HEK293 (cell line): ENCODE measurements around the gene KCNC2.

Experiments
- CTCF ChIA-PET: fragments of 350-600 bp; formaldehyde crosslinking; extraction: SDS; loops from one replicate; lab custom pipeline; 2021; ENCODE audit warnings: antibody characterized with exemption; lab: Yijun Ruan, JAX
- POLR2A ChIA-PET: fragments of 300-600 bp; formaldehyde crosslinking; extraction: SDS; loops from one replicate; lab custom pipeline; 2020; ENCODE audit warnings: antibody characterized with exemption, inconsistent platforms; lab: Yijun Ruan, JAX
- H3K27ac ChIP-seq: fragments of 200-500 bp; sonication (Bioruptor generic); 2 replicates; pipeline ENCODE4 v1.5.1; 2014; ENCODE audit warnings: low read depth, low read length, control low read depth, inconsistent platforms; ENCODE audit errors: extremely low read depth
- H3K36me3 ChIP-seq, 2 experiments: fragments of 200-500 bp in 1 of 2; sonication (Bioruptor generic) in 1 of 2; 1 replicate in 1 of 2; 2 replicates in 1 of 2; pipeline ENCODE4 v1.5.1; 2014 to 2017; ENCODE audit warnings: inconsistent platforms in 2 of 2, low read length in 2 of 2; ENCODE audit not compliant: control insufficient read depth in 2 of 2, insufficient read depth in 1 of 2
- H3K4me1 ChIP-seq: fragments of 200-500 bp; sonication (Bioruptor generic); 2 replicates; pipeline ENCODE4 v1.5.1; 2014; ENCODE audit warnings: mild to moderate bottlenecking, low read length, inconsistent platforms; ENCODE audit not compliant: control insufficient read depth, insufficient read depth
- H3K4me3 ChIP-seq: 2 replicates; pipeline ENCODE4 v1.5.1; 2011; ENCODE audit warnings: low read depth, mild to moderate bottlenecking, control low read depth, low read length, moderate library complexity
- H3K9me3 ChIP-seq: fragments of 200-500 bp; sonication (Bioruptor generic); 2 replicates; pipeline ENCODE4 v1.5.1; 2014; ENCODE audit warnings: low read depth, low read length, inconsistent platforms; ENCODE audit not compliant: control insufficient read depth, insufficient read depth
- HIC1 ChIP-seq: fragments of 450-650 bp; formaldehyde crosslinking; IDR thresholded peaks from 2 replicates; pipeline ENCODE4 v1.5.1; 2016; ENCODE audit warnings: missing biosample characterization, missing genetic modification characterization
- KLF9 ChIP-seq: fragments of 450-650 bp; formaldehyde crosslinking; IDR thresholded peaks from 2 replicates; pipeline ENCODE4 v1.5.1; 2016; ENCODE audit warnings: missing biosample characterization, missing genetic modification characterization, low read depth
- MZF1 ChIP-seq: fragments of 450-650 bp; formaldehyde crosslinking; IDR thresholded peaks from 2 replicates; pipeline ENCODE4 v1.5.1; 2017; ENCODE audit warnings: missing biosample characterization, missing genetic modification characterization, borderline replicate concordance
- PRDM1 ChIP-seq: fragments of 450-650 bp; formaldehyde crosslinking; IDR thresholded peaks from 2 replicates; pipeline ENCODE4; 2016; ENCODE audit warnings: missing biosample characterization, missing genetic modification characterization
- PRDM6 ChIP-seq: fragments of 450-650 bp; formaldehyde crosslinking; IDR thresholded peaks from 2 replicates; pipeline ENCODE4 v1.5.1; 2017; ENCODE audit warnings: missing biosample characterization, missing genetic modification characterization
- SP3 ChIP-seq: fragments of 450-650 bp; formaldehyde crosslinking; IDR thresholded peaks from 2 replicates; pipeline ENCODE4 v1.5.1; 2016; ENCODE audit warnings: missing biosample characterization, missing genetic modification characterization
- ZEB2 ChIP-seq: fragments of 450-650 bp; formaldehyde crosslinking; IDR thresholded peaks from 2 replicates; pipeline ENCODE4 v1.5.1; 2016; ENCODE audit warnings: missing biosample characterization, missing genetic modification characterization
- ZNF155 ChIP-seq: fragments of 450-650 bp; formaldehyde crosslinking; IDR thresholded peaks from 2 replicates; pipeline ENCODE4 v1.5.1; 2016; ENCODE audit warnings: missing biosample characterization, missing genetic modification characterization
- ZNF221 ChIP-seq: fragments of 450-650 bp; formaldehyde crosslinking; IDR thresholded peaks from 2 replicates; pipeline ENCODE4 v1.5.1; 2017; ENCODE audit warnings: missing biosample characterization, missing genetic modification characterization, borderline replicate concordance
- ZNF362 ChIP-seq: fragments of 450-650 bp; formaldehyde crosslinking; IDR thresholded peaks from 2 replicates; pipeline ENCODE4 v1.5.1; 2016; ENCODE audit warnings: missing biosample characterization, missing genetic modification characterization
- ZNF366 ChIP-seq: fragments of 450-650 bp; formaldehyde crosslinking; conservative IDR thresholded peaks from 2 replicates; pipeline ENCODE4 v1.5.1; 2016; ENCODE audit warnings: missing biosample characterization, missing genetic modification characterization
- ZNF518A ChIP-seq: fragments of 450-650 bp; formaldehyde crosslinking; conservative IDR thresholded peaks from 2 replicates; pipeline ENCODE4 v1.5.1; 2016; ENCODE audit warnings: low read depth, missing biosample characterization, missing genetic modification characterization
- ZNF549 ChIP-seq: fragments of 450-650 bp; IDR thresholded peaks from 2 replicates; pipeline ENCODE4 v1.5.1; 2018; ENCODE audit warnings: missing biosample characterization, missing genetic modification characterization, mild to moderate bottlenecking, inconsistent platforms, moderate library complexity
- ZNF558 ChIP-seq: fragments of 450-650 bp; formaldehyde crosslinking; IDR thresholded peaks from 2 replicates; pipeline ENCODE4 v1.5.1; 2016; ENCODE audit warnings: missing biosample characterization, missing genetic modification characterization
- ZNF580 ChIP-seq: fragments of 450-650 bp; formaldehyde crosslinking; IDR thresholded peaks from 2 replicates; pipeline ENCODE4 v1.5.1; 2016; ENCODE audit warnings: missing biosample characterization, missing genetic modification characterization
- ZNF624 ChIP-seq: fragments of 450-650 bp; formaldehyde crosslinking; IDR thresholded peaks from 2 replicates; pipeline ENCODE4 v1.5.1; 2017; ENCODE audit warnings: missing biosample characterization, missing genetic modification characterization
- ZNF629 ChIP-seq: fragments of 450-650 bp; formaldehyde crosslinking; IDR thresholded peaks from 2 replicates; pipeline ENCODE4 v1.5.1; 2017; ENCODE audit warnings: missing biosample characterization, missing genetic modification characterization
- ZNF707 ChIP-seq: fragments of 450-650 bp; formaldehyde crosslinking; IDR thresholded peaks from 2 replicates; pipeline ENCODE4 v1.5.1; 2016; ENCODE audit warnings: missing biosample characterization, missing genetic modification characterization
- ZNF768 ChIP-seq: fragments of 450-650 bp; formaldehyde crosslinking; IDR thresholded peaks from 2 replicates; pipeline ENCODE4 v1.5.1; 2018; ENCODE audit warnings: missing biosample characterization, mild to moderate bottlenecking, missing genetic modification characterization

KCNC2 gene

GRCh38 chr12:75183967-75184366 is 25.7 kb downstream of the KCNC2 start:
- CTCF ChIA-PET, result no interaction called here
- no peak for TF ChIP-seq PRDM6 (tag by site-specific recombination)
- no peak for TF ChIP-seq ZNF580 (tag by site-specific recombination)
- Histone ChIP-seq H3K9me3 (no peaks in the 10 kb centered on the region), H3K27ac (no peak overlapping the region), H3K4me1 (no peaks in the 10 kb centered on the region), H3K4me3 (no peak overlapping the region), H3K36me3 (no peaks in the 10 kb centered on the region)
- POLR2A ChIA-PET, result no interaction called here

- Histone ChIP-seq H3K4me3 (no peak overlapping the region), H3K27ac (no peak overlapping the region), H3K36me3 (no peaks in the 10 kb centered on the region), H3K4me1 (no peaks in the 10 kb centered on the region), H3K9me3 (no peaks in the 10 kb centered on the region)
- ChIA-PET POLR2A (no interaction called here), CTCF (interaction anchor here (0.7 kb wide), 1 partner anchor 22 kb away, joined by 3 read pairs; no protein-coding TSS in a partner anchor)
- TF ChIP-seq ZNF518A (tag by site-specific recombination) (peak; percentile 35; the same call in 1 of the 2 replicates), ZNF155 (no peak), SP3 (tag by site-specific recombination) (no peak), ZNF558 (0 out of 2 replicates have a peak, but pooled peaks have one; percentile 55), ZNF707 (tag by site-specific recombination) (0 out of 2 replicates have a peak, but pooled peaks have one; percentile 17), ZNF629 (tag by site-specific recombination) (peak; percentile 37; the same call in 1 of the 2 replicates), ZNF362 (tag by site-specific recombination) (no peak), HIC1 (peak; percentile 55; the same call in 1 of the 2 replicates), MZF1 (tag by site-specific recombination) (no peak), ZNF768 (tag by site-specific recombination) (no peak), ZEB2 (tag by site-specific recombination) (peak; percentile 56; the same call in 1 of the 2 replicates), PRDM1 (tag by site-specific recombination) (peak; percentile 32; the same call in 1 of the 2 replicates), ZNF624 (tag by site-specific recombination) (no peak), ZNF366 (tag by site-specific recombination) (peak; percentile 63), ZNF549 (no peak), ZNF221 (tag by site-specific recombination) (no peak), KLF9 (tag by site-specific recombination) (no peak)
These were observed 31.6 kb downstream of the KCNC2 start for GRCh38 chr12:75177997-75178396.
